GM21447 (cell line): ENCODE measurements around the gene CTDNEP1.

Source experiments
- ATAC-seq: cut with Tn5 transposase; IDR thresholded peaks from one replicate; pipeline ENCODE4 v1.9.1; 2021; ENCODE audit not compliant: unreplicated experiment

Gene CTDNEP1

GRCh38 chr17:7232114-7232513 lies 19.4 kb downstream of the CTDNEP1 start:
- ATAC-seq, result no peak

- ATAC-seq, result no peak
Observed at GRCh38 chr17:7229504-7229903, 22.0 kb downstream of the CTDNEP1 start.

GRCh38 chr17:7228920-7229319 lies 22.6 kb downstream of the CTDNEP1 start:
- no peak for ATAC-seq

GRCh38 chr17:7226721-7227710 lies 24.5 kb downstream of the CTDNEP1 start:
- ATAC-seq, result no peak

GRCh38 chr17:7225711-7226331 lies 25.7 kb downstream of the CTDNEP1 start:
- ATAC-seq, result no peak

GRCh38 chr17:7224661-7225111 lies 26.8 kb downstream of the CTDNEP1 start:
- ATAC-seq, result no peak

- ATAC-seq, result no peak
Observed at GRCh38 chr17:7224110-7224509, 27.4 kb downstream of the CTDNEP1 start.

- no peak for ATAC-seq
Observed at GRCh38 chr17:7223375-7223774, 28.2 kb downstream of the CTDNEP1 start.

GRCh38 chr17:7222972-7223292 lies 28.6 kb downstream of the CTDNEP1 start:
- ATAC-seq, result no peak

GRCh38 chr17:7222093-7222971 lies 29.2 kb downstream of the CTDNEP1 start:
- no peak for ATAC-seq

- no peak for ATAC-seq
Observed at GRCh38 chr17:7221278-7222092, 30.0 kb downstream of the CTDNEP1 start.

- ATAC-seq, result no peak
Observed at GRCh38 chr17:7220593-7221277, 30.8 kb downstream of the CTDNEP1 start.

GRCh38 chr17:7219812-7220592 lies 31.5 kb downstream of the CTDNEP1 start, which contains the start of the genes ACADVL and DLG4:
TSS of gene ACADVL (plus strand) at chr17:7219938. CDS start at chr17:7219985, 47 bp downstream.
TSS of gene DLG4 (minus strand) at chr17:7219836.
- peak; percentile 46 for ATAC-seq

- no peak for ATAC-seq
Observed at GRCh38 chr17:7219229-7219811, 32.2 kb downstream of the CTDNEP1 start.

- no peak for ATAC-seq
Observed at GRCh38 chr17:7218758-7219157, 32.8 kb downstream of the CTDNEP1 start.

GRCh38 chr17:7218166-7218565 lies 33.4 kb downstream of the CTDNEP1 start:
- ATAC-seq, result no peak

GRCh38 chr17:7217113-7217987 lies 34.2 kb downstream of the CTDNEP1 start:
- no peak for ATAC-seq
